Hematopoietic multipotent progenitor cell treated with erythropoietin and hydrocortisone succinate and interleukin-3 and kit ligand, for 6 days (in vitro differentiated cells): ENCODE results near the gene FHIT.

Experiments
- DNase-seq: peaks from one replicate; pipeline ENCODE4 v3.0.0-alpha.2; 2015

FHIT gene

GRCh38 chr3:60243456-60243855 is 1007.8 kb downstream of the FHIT start:
- DNase-seq = no peak

GRCh38 chr3:60240492-60240891 is 1010.8 kb downstream of the FHIT start:
- DNase-seq = no peak

- peak; percentile 4 for DNase-seq
These were observed 1012.7 kb downstream of the FHIT start for GRCh38 chr3:60238550-60238949.

GRCh38 chr3:60229502-60229901 is 1021.8 kb downstream of the FHIT start:
- DNase-seq = no peak

- DNase-seq = no peak
These were observed 1022.4 kb downstream of the FHIT start for GRCh38 chr3:60228823-60229222.

GRCh38 chr3:60226912-60227311 is 1024.3 kb downstream of the FHIT start:
- DNase-seq = no peak

- DNase-seq = no peak
These were observed 1025.4 kb downstream of the FHIT start for GRCh38 chr3:60225848-60226247.

- DNase-seq = no peak
These were observed 1030.5 kb downstream of the FHIT start for GRCh38 chr3:60220768-60221167.

- DNase-seq = no peak
These were observed 1031.8 kb downstream of the FHIT start for GRCh38 chr3:60219501-60219900.

- no peak for DNase-seq
These were observed 1033.9 kb downstream of the FHIT start for GRCh38 chr3:60217156-60217911.

- DNase-seq = no peak
These were observed 1034.7 kb downstream of the FHIT start for GRCh38 chr3:60216462-60217075.

GRCh38 chr3:60215946-60216345 is 1035.3 kb downstream of the FHIT start:
- no peak for DNase-seq

- DNase-seq = no peak
These were observed 1043.3 kb downstream of the FHIT start for GRCh38 chr3:60207905-60208304.

- DNase-seq = no peak
These were observed 1045.0 kb downstream of the FHIT start for GRCh38 chr3:60206206-60206605.

- peak; percentile 15 for DNase-seq
These were observed 1049.1 kb downstream of the FHIT start for GRCh38 chr3:60202052-60202726.

GRCh38 chr3:60199306-60199705 is 1051.9 kb downstream of the FHIT start:
- no peak for DNase-seq

- DNase-seq = no peak
These were observed 1053.0 kb downstream of the FHIT start for GRCh38 chr3:60198179-60198720.

GRCh38 chr3:60192297-60193114 is 1058.7 kb downstream of the FHIT start:
- DNase-seq = peak; percentile 2

- no peak for DNase-seq
These were observed 1061.2 kb downstream of the FHIT start for GRCh38 chr3:60190073-60190472.

GRCh38 chr3:60189304-60189703 is 1061.9 kb downstream of the FHIT start:
- peak; percentile 2 for DNase-seq

- DNase-seq = no peak
These were observed 1062.4 kb downstream of the FHIT start for GRCh38 chr3:60188803-60189202.

GRCh38 chr3:60187343-60187742 is 1063.9 kb downstream of the FHIT start:
- DNase-seq = no peak

- no peak for DNase-seq
These were observed 1064.9 kb downstream of the FHIT start for GRCh38 chr3:60186359-60186758.
